ENCODE results near the gene PTPRN2. TPM values are rescaled to one million over a fixed set of nuclear protein-coding genes. Genes with fewer than 3 reads are reported as not detected.

The PTPRN2 gene
- total RNA-seq, 2 experiments from 2014 or later = 0.70 TPM; not detected in 1

DNA sequence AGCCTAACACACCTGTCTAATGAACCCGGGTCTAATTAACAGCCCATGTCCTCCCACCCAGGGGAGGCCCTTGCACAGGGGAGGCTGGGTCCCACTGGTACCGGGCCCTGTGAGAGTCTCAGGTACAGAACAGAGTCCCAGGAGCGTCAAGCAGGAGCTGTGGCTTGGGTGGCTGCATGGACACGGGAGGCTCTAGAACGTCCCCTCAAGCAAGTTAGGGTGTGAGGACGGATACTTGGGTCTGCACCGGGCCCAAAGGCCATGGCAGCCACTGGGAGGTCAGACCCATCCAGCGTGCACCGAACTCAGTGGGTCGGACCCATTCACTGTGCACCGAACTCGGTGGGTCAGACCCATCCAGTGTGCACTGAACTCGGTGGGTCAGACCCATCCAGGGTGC is 941.1 kb downstream of the PTPRN2 start:
- DNase-seq (ENCODE audit: low spot score) = no peak
- TF ChIP-seq EZH2phosphoT487 (IDR thresholded peaks at IDR 0.05; ENCODE audit: borderline replicate concordance, low read depth, low read length) = no peak
- TF ChIP-seq, protein P1, sequence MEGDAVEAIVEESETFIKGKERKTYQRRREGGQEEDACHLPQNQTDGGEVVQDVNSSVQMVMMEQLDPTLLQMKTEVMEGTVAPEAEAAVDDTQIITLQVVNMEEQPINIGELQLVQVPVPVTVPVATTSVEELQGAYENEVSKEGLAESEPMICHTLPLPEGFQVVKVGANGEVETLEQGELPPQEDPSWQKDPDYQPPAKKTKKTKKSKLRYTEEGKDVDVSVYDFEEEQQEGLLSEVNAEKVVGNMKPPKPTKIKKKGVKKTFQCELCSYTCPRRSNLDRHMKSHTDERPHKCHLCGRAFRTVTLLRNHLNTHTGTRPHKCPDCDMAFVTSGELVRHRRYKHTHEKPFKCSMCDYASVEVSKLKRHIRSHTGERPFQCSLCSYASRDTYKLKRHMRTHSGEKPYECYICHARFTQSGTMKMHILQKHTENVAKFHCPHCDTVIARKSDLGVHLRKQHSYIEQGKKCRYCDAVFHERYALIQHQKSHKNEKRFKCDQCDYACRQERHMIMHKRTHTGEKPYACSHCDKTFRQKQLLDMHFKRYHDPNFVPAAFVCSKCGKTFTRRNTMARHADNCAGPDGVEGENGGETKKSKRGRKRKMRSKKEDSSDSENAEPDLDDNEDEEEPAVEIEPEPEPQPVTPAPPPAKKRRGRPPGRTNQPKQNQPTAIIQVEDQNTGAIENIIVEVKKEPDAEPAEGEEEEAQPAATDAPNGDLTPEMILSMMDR (conservative IDR thresholded peaks at IDR 0.05; ENCODE audit: low read length) = no peak
- Histone ChIP-seq H3K36me3 (ENCODE audit: insufficient read depth, low read length) (no peaks in the 10 kb centered on the region), H3K4me2 (ENCODE audit: low read length) (no peak overlapping the region), H2AFZ (ENCODE audit: low read length) (no peak overlapping the region), H3K4me1 (ENCODE audit: insufficient read depth, low read length, poor library complexity, severe bottlenecking) (no peaks in the 10 kb centered on the region), H3K4me3 (ENCODE audit: low read depth, low read length, poor library complexity, severe bottlenecking) (no peak overlapping the region), H4K20me1 (ENCODE audit: insufficient read depth, low read length) (no peaks in the 10 kb centered on the region), H3K9me2 (ENCODE audit: insufficient read depth, low read length) (no peaks in the 10 kb centered on the region), H3K27ac (ENCODE audit: low read depth, low read length, poor library complexity, severe bottlenecking) (no peak overlapping the region), H3K79me2 (ENCODE audit: insufficient read depth, low read depth, low read length) (no peaks in the 10 kb centered on the region), H3K9me3 (ENCODE audit: low read length) (no peaks in the 10 kb centered on the region)
- CTCF ChIA-PET (ENCODE audit: unreplicated experiment) = no interaction called here
- POLR2A ChIA-PET = no interaction called here
- intact Hi-C loops (cut with micrococcal nuclease; ENCODE audit: unreplicated experiment) = no loop called here
- BruUV-seq (replicated peaks) = no TSS peak

DNA sequence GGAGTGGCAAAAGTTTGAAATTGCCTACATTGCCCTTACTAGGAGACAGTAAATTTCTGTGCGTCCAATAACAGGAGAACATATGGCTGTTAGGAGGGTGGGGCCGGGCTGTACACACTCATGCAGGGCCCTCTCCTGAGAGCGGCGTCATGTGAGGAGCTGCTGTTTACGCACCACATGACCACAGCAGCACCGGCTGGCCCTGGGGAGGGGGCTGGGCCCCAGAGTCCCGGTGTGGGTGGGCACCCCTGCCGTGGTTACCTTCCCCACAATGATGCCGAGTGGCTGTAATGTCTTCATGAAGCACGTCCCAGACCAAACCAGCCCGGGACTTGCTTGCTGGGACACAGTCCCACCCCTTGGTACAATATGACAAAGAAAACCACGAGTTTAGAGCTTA is 942.1 kb downstream of the PTPRN2 start:
- no peak overlapping the region for H2AFZ ChIP-seq (ENCODE audit: low read length)
- no peak overlapping the region for H3K4me2 ChIP-seq (ENCODE audit: low read length)
- no peak for TF ChIP-seq EZH2phosphoT487 (IDR thresholded peaks at IDR 0.05; ENCODE audit: borderline replicate concordance, low read depth, low read length)
- TF ChIP-seq, protein P1 (conservative IDR thresholded peaks at IDR 0.05; ENCODE audit: low read length) = no peak
- ChIA-PET POLR2A (no interaction called here), CTCF (ENCODE audit: unreplicated experiment) (no interaction called here)
- no peaks in the 10 kb centered on the region for H4K20me1 ChIP-seq (ENCODE audit: insufficient read depth, low read length)
- H3K4me3 ChIP-seq (ENCODE audit: low read depth, low read length, poor library complexity, severe bottlenecking) = no peak overlapping the region
- no peaks in the 10 kb centered on the region for H3K36me3 ChIP-seq (ENCODE audit: insufficient read depth, low read length)
- intact Hi-C loops (cut with micrococcal nuclease; ENCODE audit: unreplicated experiment) = no loop called here
- no peak for DNase-seq (ENCODE audit: low spot score)
- no peak overlapping the region for H3K27ac ChIP-seq (ENCODE audit: low read depth, low read length, poor library complexity, severe bottlenecking)
- BruUV-seq (replicated peaks) = no TSS peak
- no peaks in the 10 kb centered on the region for H3K79me2 ChIP-seq (ENCODE audit: insufficient read depth, low read depth, low read length)
- no peaks in the 10 kb centered on the region for H3K4me1 ChIP-seq (ENCODE audit: insufficient read depth, low read length, poor library complexity, severe bottlenecking)
- H3K9me3 ChIP-seq (ENCODE audit: low read length) = no peaks in the 10 kb centered on the region
- no peaks in the 10 kb centered on the region for H3K9me2 ChIP-seq (ENCODE audit: insufficient read depth, low read length)

DNA sequence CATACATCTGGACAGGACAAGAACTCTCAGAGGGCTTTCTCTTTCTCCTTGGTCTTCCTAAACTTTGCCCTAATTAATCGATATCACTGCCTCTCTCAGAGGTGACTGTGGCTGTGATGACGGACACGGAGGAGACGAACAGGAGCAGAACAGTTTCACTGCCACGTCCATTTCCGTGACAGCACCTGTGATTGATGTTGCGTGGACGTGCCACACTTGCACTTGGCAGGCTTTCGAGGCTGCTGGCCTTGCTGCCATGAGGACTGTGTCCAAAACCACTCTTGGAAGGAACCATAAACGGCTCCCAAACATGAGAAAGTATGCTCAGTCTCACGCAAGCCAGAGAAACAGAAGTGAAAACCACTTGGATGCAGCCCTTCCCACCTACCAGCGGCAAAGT is 942.7 kb downstream of the PTPRN2 start:
- Histone ChIP-seq H3K4me3 (ENCODE audit: low read depth, low read length, poor library complexity, severe bottlenecking) (no peak overlapping the region), H3K27ac (ENCODE audit: low read depth, low read length, poor library complexity, severe bottlenecking) (no peak overlapping the region), H3K4me1 (ENCODE audit: insufficient read depth, low read length, poor library complexity, severe bottlenecking) (no peaks in the 10 kb centered on the region), H3K79me2 (ENCODE audit: insufficient read depth, low read depth, low read length) (no peaks in the 10 kb centered on the region), H3K36me3 (ENCODE audit: insufficient read depth, low read length) (no peaks in the 10 kb centered on the region), H3K9me3 (ENCODE audit: low read length) (no peaks in the 10 kb centered on the region), H3K9me2 (ENCODE audit: insufficient read depth, low read length) (no peaks in the 10 kb centered on the region), H2AFZ (ENCODE audit: low read length) (no peak overlapping the region), H4K20me1 (ENCODE audit: insufficient read depth, low read length) (no peaks in the 10 kb centered on the region), H3K4me2 (ENCODE audit: low read length) (no peak overlapping the region)
- TF ChIP-seq EZH2phosphoT487 (IDR thresholded peaks at IDR 0.05; ENCODE audit: borderline replicate concordance, low read depth, low read length) = no peak
- TF ChIP-seq, protein P1 (conservative IDR thresholded peaks at IDR 0.05; ENCODE audit: low read length) = no peak
- intact Hi-C loops (cut with micrococcal nuclease; ENCODE audit: unreplicated experiment) = no loop called here
- CTCF ChIA-PET (ENCODE audit: unreplicated experiment) = no interaction called here
- POLR2A ChIA-PET = no interaction called here
- DNase-seq (ENCODE audit: low spot score) = no peak
- BruUV-seq (replicated peaks) = no TSS peak

Data from OCI-LY7 (cell line).